ENCODE results near the gene IREB2. TPM values are rescaled to one million over a fixed set of nuclear protein-coding genes. Genes with fewer than 3 reads are reported as not detected.
A peak's percentile ranks its signal among the peaks of the same experiment; 100 is the strongest.

Gene IREB2
- total RNA-seq, 2 donors from 2014 or later = 81.4 to 92.6 TPM

DNA sequence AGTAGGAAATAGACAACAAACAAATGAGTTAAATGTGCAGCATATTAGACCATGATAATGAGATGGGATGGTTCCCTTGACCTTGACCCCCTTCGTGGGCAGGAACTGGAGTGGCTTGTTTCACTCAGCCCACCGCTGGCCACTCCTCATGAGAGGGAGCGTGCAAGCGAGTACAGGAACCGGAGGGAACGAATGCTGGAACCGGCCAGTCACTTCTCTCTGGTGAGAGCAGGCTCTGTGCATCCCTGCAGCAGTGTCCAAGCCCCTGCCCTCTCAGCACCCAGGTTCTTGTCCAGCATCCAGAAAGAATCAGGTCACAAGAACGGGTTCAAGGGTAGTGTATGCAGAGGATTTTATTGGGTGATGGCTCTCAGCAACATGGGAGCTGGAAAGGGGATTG, 17.2 kb upstream of the IREB2 start:
- TF ChIP-seq, protein P1, sequence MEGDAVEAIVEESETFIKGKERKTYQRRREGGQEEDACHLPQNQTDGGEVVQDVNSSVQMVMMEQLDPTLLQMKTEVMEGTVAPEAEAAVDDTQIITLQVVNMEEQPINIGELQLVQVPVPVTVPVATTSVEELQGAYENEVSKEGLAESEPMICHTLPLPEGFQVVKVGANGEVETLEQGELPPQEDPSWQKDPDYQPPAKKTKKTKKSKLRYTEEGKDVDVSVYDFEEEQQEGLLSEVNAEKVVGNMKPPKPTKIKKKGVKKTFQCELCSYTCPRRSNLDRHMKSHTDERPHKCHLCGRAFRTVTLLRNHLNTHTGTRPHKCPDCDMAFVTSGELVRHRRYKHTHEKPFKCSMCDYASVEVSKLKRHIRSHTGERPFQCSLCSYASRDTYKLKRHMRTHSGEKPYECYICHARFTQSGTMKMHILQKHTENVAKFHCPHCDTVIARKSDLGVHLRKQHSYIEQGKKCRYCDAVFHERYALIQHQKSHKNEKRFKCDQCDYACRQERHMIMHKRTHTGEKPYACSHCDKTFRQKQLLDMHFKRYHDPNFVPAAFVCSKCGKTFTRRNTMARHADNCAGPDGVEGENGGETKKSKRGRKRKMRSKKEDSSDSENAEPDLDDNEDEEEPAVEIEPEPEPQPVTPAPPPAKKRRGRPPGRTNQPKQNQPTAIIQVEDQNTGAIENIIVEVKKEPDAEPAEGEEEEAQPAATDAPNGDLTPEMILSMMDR (conservative IDR thresholded peaks at IDR 0.05) = no peak
- Mint-ChIP-seq H3K4me3 (no peak overlapping the region), H3K27me3 (ENCODE audit: insufficient read depth) (peaks cover 3% of the 10 kb centered on the region), H3K9me3 (peaks cover 13% of the 10 kb centered on the region), H3K36me3 (ENCODE audit: low read depth) (no peaks in the 10 kb centered on the region), H3K27ac (no peak overlapping the region), H3K4me1 (peaks cover 7% of the 10 kb centered on the region)
- Histone ChIP-seq H3K36me3 (ENCODE audit: control insufficient read depth, insufficient read depth, low read length) (no peaks in the 10 kb centered on the region), H3K27ac (ENCODE audit: low read depth, low read length) (no peak overlapping the region), H3K4me3 (ENCODE audit: low read length) (no peak overlapping the region), H3K27me3 (ENCODE audit: control insufficient read depth, insufficient read depth, low read length, poor library complexity, severe bottlenecking) (no peaks in the 10 kb centered on the region), H3K9ac (ENCODE audit: extremely low read depth, low read length, poor library complexity, severe bottlenecking) (no peak overlapping the region), H3K9me3 (ENCODE audit: control insufficient read depth, low read length) (no peaks in the 10 kb centered on the region), H3K4me1 (ENCODE audit: control insufficient read depth, insufficient read depth, low read length) (peaks cover under 1% of the 10 kb centered on the region)
- WGBS, 2 experiments (ENCODE audit: insufficient coverage in 1 of 2, insufficient read length in 1 of 2) = 88 to 93% methylated on average over 4 to 8 of the region's 8 CpGs
- no peak for DNase-seq

GRCh38 chr15:78421238-78421965, 16.6 kb upstream of the IREB2 start:
- Mint-ChIP-seq H3K36me3 (ENCODE audit: low read depth) (no peaks in the 10 kb centered on the region), H3K9me3 (peaks cover 13% of the 10 kb centered on the region), H3K4me3 (no peak overlapping the region), H3K27ac (no peak overlapping the region), H3K27me3 (ENCODE audit: insufficient read depth) (peaks cover 3% of the 10 kb centered on the region), H3K4me1 (peaks cover 3% of the 10 kb centered on the region)
- Histone ChIP-seq H3K9ac (ENCODE audit: extremely low read depth, low read length, poor library complexity, severe bottlenecking) (no peak overlapping the region), H3K27ac (ENCODE audit: low read depth, low read length) (no peak overlapping the region), H3K36me3 (ENCODE audit: control insufficient read depth, insufficient read depth, low read length) (no peaks in the 10 kb centered on the region), H3K27me3 (ENCODE audit: control insufficient read depth, insufficient read depth, low read length, poor library complexity, severe bottlenecking) (no peaks in the 10 kb centered on the region), H3K4me3 (ENCODE audit: low read length) (no peak overlapping the region), H3K9me3 (ENCODE audit: control insufficient read depth, low read length) (no peaks in the 10 kb centered on the region), H3K4me1 (ENCODE audit: control insufficient read depth, insufficient read depth, low read length) (no peaks in the 10 kb centered on the region)
- TF ChIP-seq, protein P1 (conservative IDR thresholded peaks at IDR 0.05) = no peak
- no peak for DNase-seq
- WGBS, 2 experiments (ENCODE audit: insufficient coverage in 1 of 2, insufficient read length in 1 of 2) = 87 to 92% methylated on average over 7 of the region's 7 CpGs

GRCh38 chr15:78422571-78423340, 15.3 kb upstream of the IREB2 start:
- Histone ChIP-seq H3K27ac (ENCODE audit: low read depth, low read length) (no peak overlapping the region), H3K36me3 (ENCODE audit: control insufficient read depth, insufficient read depth, low read length) (no peaks in the 10 kb centered on the region), H3K9me3 (ENCODE audit: control insufficient read depth, low read length) (no peaks in the 10 kb centered on the region), H3K4me1 (ENCODE audit: control insufficient read depth, insufficient read depth, low read length) (no peaks in the 10 kb centered on the region), H3K9ac (ENCODE audit: extremely low read depth, low read length, poor library complexity, severe bottlenecking) (no peak overlapping the region), H3K27me3 (ENCODE audit: control insufficient read depth, insufficient read depth, low read length, poor library complexity, severe bottlenecking) (no peaks in the 10 kb centered on the region), H3K4me3 (ENCODE audit: low read length) (no peak overlapping the region)
- WGBS, 2 experiments (ENCODE audit: insufficient coverage in 1 of 2, insufficient read length in 1 of 2) = 71 to 85% methylated on average over 7 to 11 of the region's 12 CpGs
- H3K4me3 Mint-ChIP-seq = no peak overlapping the region
- H3K27ac Mint-ChIP-seq = no peak overlapping the region
- DNase-seq = peak; percentile 81
- peaks cover 3% of the 10 kb centered on the region for H3K27me3 Mint-ChIP-seq (ENCODE audit: insufficient read depth)
- peaks cover 13% of the 10 kb centered on the region for H3K9me3 Mint-ChIP-seq
- no peaks in the 10 kb centered on the region for H3K36me3 Mint-ChIP-seq (ENCODE audit: low read depth)
- no peaks in the 10 kb centered on the region for H3K4me1 Mint-ChIP-seq
- TF ChIP-seq, protein P1 (conservative IDR thresholded peaks at IDR 0.05) = peak; percentile 97

Measured in endodermal cell (in vitro differentiated cells).